Femur (tissue), 1 donor: Measurements from ENCODE around the gene GABRG2.
"Not testable (repeated sequence)": the region's sequence is repeated elsewhere in the genome, so short reads cannot be mapped to it uniquely, and the experiment has no call there.

ENCODE experiments used
- DNase-seq: peaks from one replicate; pipeline ENCODE4 v3.0.0-alpha.2; 2017

GABRG2 gene

DNA sequence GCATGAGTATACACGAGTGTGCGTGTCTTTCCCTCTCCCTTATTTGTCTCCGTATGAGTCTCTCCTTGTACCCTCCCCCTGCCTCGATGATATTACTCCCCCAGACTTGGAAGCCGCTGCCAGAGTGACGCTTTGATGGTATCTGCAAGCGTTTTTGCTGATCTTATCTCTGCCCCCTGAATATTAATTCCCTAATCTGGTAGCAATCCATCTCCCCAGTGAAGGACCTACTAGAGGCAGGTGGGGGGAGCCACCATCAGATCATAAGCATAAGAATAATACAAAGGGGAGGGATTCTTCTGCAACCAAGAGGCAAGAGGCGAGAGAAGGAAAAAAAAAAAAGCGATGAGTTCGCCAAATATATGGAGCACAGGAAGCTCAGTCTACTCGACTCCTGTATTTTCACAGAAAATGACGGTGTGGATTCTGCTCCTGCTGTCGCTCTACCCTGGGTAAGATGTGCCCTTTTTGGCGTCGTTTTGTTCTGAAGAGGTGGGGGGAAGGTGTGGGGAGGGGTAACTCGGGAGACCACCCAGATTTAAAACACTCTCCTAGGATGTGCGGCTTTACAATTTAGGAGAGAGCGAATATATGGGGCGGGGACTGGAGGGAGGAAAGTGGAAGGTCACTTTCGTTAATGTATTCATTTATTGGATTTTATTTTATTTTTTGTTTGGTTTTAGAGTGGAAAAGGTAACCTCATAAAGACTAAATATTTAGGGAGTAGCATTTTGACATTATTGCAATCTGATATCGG, at the start of gene GABRG2:
Gene GABRG2, plus strand, starts transcription at position 119 of the 757 bp plus-strand sequence. Its CDS starts 227 bp downstream, at position 346.
- DNase-seq: no peak

DNA sequence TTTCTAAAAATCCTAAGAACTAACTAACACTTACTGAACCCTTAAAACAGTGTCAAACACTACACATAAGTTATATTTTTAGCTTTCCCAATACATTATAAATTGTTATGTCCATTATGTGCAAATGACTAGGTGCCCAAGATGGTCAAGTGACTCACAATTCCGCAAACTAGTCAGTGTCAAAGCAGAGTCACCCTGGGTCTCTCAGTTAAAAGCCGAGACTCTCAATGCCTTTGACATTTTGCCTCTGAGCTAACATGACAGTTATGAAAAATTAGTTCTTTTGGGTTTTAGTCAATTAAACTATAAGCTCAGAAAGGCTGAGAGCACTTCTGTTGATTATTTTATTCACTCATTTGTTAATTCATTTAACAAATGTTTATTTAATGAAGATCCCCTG, 42.3 kb upstream of the GABRG2 start:
- DNase-seq: no peak

DNA sequence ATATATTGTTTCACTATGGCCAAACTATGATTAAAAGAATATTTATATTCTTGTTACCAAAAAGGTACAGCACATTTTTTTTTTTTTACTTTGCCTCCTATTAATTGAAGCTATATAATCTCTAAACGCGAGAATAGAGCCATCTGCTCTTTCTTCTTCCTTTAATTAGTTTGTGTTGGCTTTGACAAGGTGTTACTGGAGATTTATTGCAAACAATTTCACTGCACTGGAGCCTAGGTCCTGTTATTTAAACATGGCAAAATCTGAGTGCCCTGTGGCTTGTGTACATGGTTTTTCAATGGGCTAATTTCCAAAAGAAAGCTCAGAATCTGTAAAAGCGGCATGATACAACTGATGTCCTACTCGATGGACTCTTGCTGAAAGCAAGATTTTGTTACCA, 40.8 kb upstream of the GABRG2 start:
- no peak for DNase-seq

GRCh38 chr5:162037431-162037830, 30.1 kb upstream of the GABRG2 start:
- DNase-seq: no peak

DNA sequence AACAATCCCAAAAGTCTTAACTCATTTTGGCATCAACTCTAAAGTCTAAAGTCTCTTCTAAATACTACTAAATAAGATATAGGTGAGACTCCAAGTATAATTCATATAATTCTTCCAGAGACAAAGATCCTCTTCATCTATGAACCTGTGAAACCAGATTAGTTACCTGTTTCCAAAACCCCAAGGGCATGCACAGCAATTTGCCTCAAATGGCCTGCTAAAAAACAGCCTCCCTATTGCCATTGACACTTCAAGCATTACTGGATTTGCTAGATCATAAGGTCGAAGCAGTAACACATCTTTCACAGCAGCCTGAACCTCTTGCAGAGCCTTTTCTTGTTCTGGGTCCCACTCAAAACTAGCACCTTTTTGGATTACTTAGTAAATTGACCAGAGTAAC, 20.3 kb upstream of the GABRG2 start:
- no peak for DNase-seq

GRCh38 chr5:162052676-162053075, 14.9 kb upstream of the GABRG2 start:
- no peak for DNase-seq

GRCh38 chr5:162055095-162055494, 12.5 kb upstream of the GABRG2 start:
- not testable (repeated sequence) for DNase-seq

- no peak for DNase-seq
Observed at GRCh38 chr5:162067162-162067561, 411 bp upstream of the GABRG2 start.

DNA sequence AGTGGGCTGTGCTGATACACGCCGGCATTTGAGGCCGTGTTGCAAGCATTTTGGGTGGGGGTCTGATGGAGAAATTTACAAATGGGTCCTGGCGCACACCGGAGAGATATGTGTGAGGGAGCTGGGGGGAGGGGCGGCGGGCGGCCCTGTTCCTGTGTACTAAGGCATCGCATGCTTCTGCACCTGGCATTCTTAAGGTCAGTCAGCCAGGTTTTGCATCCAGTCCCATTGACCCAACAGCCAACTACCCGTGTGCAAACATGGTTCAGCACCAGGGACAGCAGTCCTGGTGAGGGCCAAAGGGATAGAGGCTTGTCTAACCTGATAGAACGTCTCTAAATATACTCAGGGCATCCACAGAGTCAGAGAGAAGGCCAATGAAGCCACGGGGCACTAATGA, 839 bp downstream of the GABRG2 start:
- DNase-seq: peak; percentile 62

DNA sequence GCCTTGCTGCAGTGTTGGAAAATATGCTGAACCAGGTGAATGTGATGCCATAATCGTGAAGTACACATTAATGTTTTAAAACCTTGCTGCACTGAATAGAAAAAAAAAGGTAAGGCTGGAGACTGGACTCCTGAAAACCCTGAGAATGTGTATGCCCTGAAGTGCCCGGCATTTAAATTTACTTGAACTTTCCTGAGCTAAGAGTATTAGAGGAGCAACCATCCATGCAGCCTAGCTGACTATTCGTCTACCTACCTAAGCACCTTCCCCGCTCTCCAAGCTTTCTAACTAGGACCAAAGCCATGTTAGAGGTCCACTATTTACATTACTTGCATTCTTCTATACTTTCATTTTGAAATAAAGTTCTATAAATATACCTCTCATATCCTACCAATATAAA, 1.4 kb downstream of the GABRG2 start:
- no peak for DNase-seq

DNA sequence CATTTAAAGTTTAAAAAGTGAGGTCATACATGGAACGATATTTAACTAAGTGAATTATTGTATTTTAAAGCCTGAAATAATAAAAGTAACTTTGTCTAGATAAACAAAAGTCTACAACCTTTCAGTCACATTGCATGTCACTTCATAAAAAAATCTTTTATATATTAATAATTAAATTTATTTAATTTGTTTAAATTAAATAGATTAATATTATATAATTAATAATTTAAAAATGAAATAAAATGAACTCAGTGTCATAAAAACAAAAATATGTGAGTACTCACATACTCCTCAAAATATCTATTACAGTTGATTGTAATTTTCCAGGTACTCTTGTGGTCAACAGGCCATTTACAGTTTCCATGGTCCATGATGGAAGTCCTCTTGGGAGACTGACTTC, 11.2 kb downstream of the GABRG2 start:
- DNase-seq: no peak

DNA sequence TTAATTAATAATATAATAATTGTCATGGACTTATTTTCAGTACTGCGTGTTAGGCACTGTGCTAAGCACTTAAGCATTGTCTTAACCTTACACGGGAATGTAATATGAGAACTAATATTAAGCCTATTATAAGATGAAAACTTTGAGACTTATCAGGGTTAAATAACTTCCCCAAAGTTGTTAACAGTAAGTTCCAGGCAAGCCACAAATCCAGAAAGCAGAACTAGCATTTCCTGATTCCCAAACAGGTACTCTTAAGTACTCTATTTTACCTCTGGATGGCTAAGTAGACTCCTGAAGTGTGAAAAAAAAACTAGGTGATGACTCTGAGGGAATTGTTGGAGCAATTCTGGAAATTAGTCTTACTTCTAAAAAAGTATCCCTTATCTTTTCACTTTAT, 23.8 kb downstream of the GABRG2 start:
- no peak for DNase-seq

DNA sequence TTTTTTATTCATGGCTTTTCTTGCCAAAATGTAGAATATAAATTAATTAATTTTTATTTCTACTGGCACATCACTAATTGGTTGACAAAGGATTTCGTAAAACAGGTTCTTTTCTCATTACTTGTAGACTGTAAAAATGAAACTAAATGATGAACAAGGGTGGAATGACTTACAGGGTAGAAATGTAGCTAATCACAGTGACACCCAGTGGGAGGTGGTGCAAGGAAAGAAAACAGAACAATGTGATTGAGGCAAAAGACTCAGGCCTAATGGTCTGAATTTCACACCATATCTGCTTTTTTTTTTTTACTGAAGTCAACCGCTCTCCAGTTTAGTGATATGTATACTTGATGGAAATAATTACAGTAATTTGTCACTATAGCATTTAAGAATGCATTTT, 28.9 kb downstream of the GABRG2 start:
- DNase-seq: no peak

DNA sequence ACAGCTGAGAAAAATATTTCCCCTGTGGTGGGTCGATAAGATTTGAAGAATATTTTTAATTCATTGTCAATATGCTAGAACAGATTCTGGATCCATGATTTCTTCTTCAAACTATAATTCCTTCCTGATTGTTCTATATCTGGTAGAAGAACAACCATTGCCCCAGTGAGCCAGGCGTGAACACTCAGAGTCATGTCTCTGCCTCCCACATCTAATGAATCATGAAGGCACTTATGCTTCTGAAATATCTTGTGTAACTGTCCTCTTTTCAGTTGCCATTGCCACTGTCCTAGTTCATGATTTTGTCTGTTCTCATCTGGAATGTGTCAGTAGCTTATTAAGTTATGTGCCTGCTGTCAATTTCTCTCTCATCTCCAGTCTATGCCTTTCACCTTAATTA, 40.0 kb downstream of the GABRG2 start:
- DNase-seq: no peak

DNA sequence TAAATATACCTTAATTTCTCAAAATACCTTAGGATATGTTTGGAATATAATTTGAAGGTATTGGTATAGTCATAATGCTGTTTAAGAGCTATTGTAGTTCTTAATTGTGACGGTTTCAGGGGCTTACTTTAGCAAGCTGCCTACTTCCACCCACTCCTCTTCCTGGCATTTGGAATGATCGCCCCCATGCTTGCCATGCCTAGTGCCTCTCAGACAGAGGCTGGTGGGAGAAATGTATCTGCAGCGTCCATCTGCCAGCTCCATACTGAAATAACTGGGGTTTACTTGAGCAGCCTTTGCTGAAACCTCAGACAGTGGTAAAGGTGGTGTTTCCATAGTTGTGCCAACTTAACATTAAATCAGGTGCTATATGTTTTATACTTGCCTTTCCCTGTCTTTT, 52.2 kb downstream of the GABRG2 start:
- DNase-seq: no peak

- DNase-seq: no peak
Observed at GRCh38 chr5:162128117-162128516, 60.5 kb downstream of the GABRG2 start.

DNA sequence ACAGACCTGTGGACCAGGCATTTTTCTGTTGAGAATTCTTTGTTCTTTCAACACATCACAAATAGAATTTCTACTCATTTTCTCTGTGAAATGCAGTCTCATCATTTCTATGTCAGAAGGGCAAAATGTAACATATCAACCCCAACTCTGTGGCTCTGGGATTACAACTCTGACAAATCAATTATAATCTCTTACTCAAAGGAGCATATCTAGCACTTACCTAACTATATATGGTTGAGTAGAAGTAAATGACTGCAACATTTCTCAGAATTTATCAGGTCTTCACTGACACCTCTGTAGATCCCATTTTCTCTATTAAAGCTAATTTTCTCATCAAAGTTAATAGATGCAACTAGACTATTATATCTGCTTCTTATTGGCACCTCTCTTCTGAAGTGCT, 64.8 kb downstream of the GABRG2 start:
- no peak for DNase-seq

DNA sequence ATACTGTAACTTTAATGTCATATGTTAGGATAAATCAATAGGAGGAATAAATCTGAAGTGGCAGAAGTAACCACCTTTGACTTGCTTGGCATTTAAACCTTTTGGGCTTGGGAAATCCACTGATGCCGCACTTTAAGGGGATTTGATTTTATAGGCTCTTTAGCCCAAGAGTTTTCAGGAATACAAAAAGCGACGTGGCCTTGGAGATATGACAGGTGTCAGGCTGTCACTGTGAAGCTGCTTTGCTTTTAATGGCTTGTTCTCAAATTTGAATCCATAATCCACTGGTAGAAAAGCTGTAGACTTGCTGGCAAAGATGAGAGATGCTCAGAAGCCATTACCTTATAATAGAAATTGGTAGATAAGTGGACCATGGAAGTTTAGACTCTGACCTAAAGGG, 71.6 kb downstream of the GABRG2 start:
- DNase-seq: no peak

GRCh38 chr5:162154242-162154641, 86.7 kb downstream of the GABRG2 start:
- DNase-seq: no peak

- DNase-seq: no peak
Observed at GRCh38 chr5:162160401-162160800, 92.8 kb downstream of the GABRG2 start.

DNA sequence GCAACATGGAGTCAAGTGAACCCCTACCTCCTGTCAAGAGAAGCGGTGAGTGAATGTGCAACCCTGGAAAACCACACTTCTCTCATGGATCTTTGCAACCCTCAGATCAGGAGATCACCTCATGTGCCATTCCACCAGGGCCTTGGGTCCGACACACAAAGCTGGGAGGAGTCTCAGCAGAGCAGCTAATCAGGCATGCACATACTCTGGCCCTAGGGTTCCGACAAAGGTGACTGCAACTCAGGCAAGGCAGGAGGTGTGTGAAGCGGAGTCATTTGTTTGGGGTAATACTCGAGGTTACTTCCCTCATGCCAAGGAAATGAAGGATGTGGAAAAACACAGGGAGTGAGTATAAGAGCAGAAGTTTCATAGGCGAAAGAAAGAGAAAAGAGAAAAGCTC, 96.1 kb downstream of the GABRG2 start:
- DNase-seq: no peak

- no peak for DNase-seq
Observed at GRCh38 chr5:162174358-162174974, 106.9 kb downstream of the GABRG2 start.

DNA sequence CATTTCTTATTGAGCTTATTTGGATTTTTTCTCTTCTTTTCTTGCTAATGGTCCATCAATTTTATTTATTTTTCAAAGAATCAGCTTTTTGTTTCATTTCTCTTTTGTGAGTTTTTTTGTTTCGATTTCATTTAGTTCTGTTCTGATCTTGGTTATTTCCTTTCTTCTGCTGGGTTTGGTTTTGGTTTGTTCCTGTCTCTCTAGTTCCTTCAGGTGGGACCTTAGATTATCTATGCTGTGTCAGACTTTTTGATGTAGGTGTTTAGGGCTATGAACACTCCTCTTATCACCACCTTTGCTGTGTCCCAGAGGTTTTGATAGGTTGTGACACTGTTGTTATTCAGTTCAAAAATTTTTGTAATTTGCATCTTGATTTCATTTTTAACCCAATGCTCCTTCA, 119.8 kb downstream of the GABRG2 start:
- no peak for DNase-seq

- no peak for DNase-seq
Observed at GRCh38 chr5:162189719-162190118, 122.1 kb downstream of the GABRG2 start.

GRCh38 chr5:162193012-162193411, 125.4 kb downstream of the GABRG2 start:
- no peak for DNase-seq
